ENCODE data around the gene SLIT3.

SLIT3 gene

GRCh38 chr5:169260896-169261569 is 39.9 kb downstream of the SLIT3 start:
- no peak for FAIRE-seq

- FAIRE-seq = no peak
Observed at GRCh38 chr5:169258372-169259000, 42.5 kb downstream of the SLIT3 start.

- FAIRE-seq = no peak
Observed at GRCh38 chr5:169256191-169256590, 44.7 kb downstream of the SLIT3 start.

GRCh38 chr5:169253071-169253470 is 47.9 kb downstream of the SLIT3 start:
- FAIRE-seq = no peak

GRCh38 chr5:169251333-169252084 is 49.4 kb downstream of the SLIT3 start:
- no peak for FAIRE-seq

- no peak for FAIRE-seq
Observed at GRCh38 chr5:169250887-169251286, 50.1 kb downstream of the SLIT3 start.

GRCh38 chr5:169248996-169249395 is 51.9 kb downstream of the SLIT3 start:
- FAIRE-seq = no peak

- no peak for FAIRE-seq
Observed at GRCh38 chr5:169248550-169248949, 52.4 kb downstream of the SLIT3 start.

GRCh38 chr5:169244812-169245211 is 56.1 kb downstream of the SLIT3 start:
- FAIRE-seq = no peak

- no peak for FAIRE-seq
Observed at GRCh38 chr5:169243651-169244422, 57.1 kb downstream of the SLIT3 start.

- FAIRE-seq = no peak
Observed at GRCh38 chr5:169242849-169243186, 58.1 kb downstream of the SLIT3 start.

GRCh38 chr5:169242175-169242848 is 58.6 kb downstream of the SLIT3 start:
- no peak for FAIRE-seq

- FAIRE-seq = no peak
Observed at GRCh38 chr5:169229342-169229892, 71.5 kb downstream of the SLIT3 start.

GRCh38 chr5:169226895-169227294 is 74.0 kb downstream of the SLIT3 start:
- FAIRE-seq = no peak

GRCh38 chr5:169225830-169226356 is 75.0 kb downstream of the SLIT3 start:
- no peak for FAIRE-seq

- no peak for FAIRE-seq
Observed at GRCh38 chr5:169223595-169223953, 77.4 kb downstream of the SLIT3 start.

GRCh38 chr5:169222934-169223594 is 77.9 kb downstream of the SLIT3 start:
- FAIRE-seq = no peak

GRCh38 chr5:169221519-169221918 is 79.4 kb downstream of the SLIT3 start:
- no peak for FAIRE-seq

- no peak for FAIRE-seq
Observed at GRCh38 chr5:169219961-169220360, 81.0 kb downstream of the SLIT3 start.

- FAIRE-seq = no peak
Observed at GRCh38 chr5:169219351-169219750, 81.6 kb downstream of the SLIT3 start.

GRCh38 chr5:169218861-169219260 is 82.1 kb downstream of the SLIT3 start:
- no peak for FAIRE-seq

- no peak for FAIRE-seq
Observed at GRCh38 chr5:169218176-169218575, 82.8 kb downstream of the SLIT3 start.
